Inferior parietal cortex (tissue), 1 donor: ENCODE measurements around the gene MLNR.

Source experiments
- DNase-seq: peaks from one replicate; pipeline ENCODE4 v3.0.0-alpha.2; 2016; ENCODE audit errors: extremely low spot score

The MLNR gene

GRCh38 chr13:49225223-49226042 lies 5.3 kb downstream of the MLNR start:
- no peak for DNase-seq

DNA sequence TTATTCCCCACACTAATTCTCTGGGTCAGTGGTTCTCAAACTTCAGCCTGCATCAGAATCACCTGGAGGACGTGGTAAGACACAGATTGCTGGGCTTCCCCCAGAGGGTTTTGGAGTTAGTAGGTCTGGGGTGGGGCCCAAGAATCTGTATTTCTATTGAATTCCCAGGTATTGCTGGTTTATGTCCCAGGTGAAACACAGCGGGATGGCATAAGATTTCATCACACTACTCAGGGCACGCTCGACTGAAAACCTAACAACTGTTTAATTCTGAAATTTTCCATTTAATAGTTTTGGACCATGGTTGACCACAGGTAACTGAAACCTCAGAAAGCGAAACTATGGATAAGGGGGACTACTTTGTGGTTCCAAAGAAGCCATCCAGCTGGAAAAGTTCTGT lies 6.5 kb downstream of the MLNR start:
- DNase-seq, result no peak

GRCh38 chr13:49234741-49235140 lies 14.6 kb downstream of the MLNR start:
- DNase-seq, result no peak

- no peak for DNase-seq
Measured at GRCh38 chr13:49235856-49236431, 15.8 kb downstream of the MLNR start.

GRCh38 chr13:49238621-49239020 lies 18.5 kb downstream of the MLNR start:
- no peak for DNase-seq

DNA sequence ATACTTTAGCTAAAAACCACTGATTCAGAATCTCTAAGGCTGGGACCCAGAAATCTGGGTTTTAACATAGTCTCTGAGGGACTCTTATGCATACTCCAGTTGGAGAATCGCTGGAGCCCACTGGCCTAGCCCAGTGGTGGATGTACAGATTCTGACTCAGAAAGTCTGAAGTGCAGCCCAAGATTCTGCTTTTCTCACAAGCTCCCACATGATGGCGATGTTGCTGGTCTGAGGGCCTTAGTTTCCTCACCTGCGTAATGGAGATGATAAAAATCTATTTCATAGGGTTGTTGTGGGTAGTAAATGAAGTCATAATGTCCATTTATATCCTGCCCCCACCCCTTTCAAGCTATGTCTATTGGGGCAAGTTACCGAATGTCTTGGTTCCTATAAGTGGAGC lies 19.9 kb downstream of the MLNR start:
- DNase-seq, result no peak

GRCh38 chr13:49241296-49241695 lies 21.2 kb downstream of the MLNR start:
- DNase-seq, result no peak

DNA sequence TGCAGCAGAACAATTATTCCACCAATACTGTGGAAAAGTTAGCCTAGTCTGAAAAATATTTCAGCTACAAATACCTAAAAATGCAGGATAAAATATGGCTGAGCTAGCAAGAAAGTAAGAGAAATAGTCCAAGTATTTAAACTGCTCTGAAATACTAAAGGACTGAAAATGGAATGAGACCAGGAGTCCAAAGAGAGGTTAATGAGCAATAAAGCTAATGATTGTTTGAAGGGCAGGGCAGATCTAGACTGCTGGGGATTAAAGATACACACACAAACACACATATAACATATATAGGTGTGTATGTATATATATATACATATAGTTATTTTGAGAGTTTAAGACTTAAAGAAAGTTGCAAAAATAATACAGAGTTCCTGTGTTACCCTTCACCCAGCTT lies 25.0 kb downstream of the MLNR start:
- no peak for DNase-seq

- DNase-seq, result peak; percentile 8
Measured at GRCh38 chr13:49246850-49247642, 26.9 kb downstream of the MLNR start.

DNA sequence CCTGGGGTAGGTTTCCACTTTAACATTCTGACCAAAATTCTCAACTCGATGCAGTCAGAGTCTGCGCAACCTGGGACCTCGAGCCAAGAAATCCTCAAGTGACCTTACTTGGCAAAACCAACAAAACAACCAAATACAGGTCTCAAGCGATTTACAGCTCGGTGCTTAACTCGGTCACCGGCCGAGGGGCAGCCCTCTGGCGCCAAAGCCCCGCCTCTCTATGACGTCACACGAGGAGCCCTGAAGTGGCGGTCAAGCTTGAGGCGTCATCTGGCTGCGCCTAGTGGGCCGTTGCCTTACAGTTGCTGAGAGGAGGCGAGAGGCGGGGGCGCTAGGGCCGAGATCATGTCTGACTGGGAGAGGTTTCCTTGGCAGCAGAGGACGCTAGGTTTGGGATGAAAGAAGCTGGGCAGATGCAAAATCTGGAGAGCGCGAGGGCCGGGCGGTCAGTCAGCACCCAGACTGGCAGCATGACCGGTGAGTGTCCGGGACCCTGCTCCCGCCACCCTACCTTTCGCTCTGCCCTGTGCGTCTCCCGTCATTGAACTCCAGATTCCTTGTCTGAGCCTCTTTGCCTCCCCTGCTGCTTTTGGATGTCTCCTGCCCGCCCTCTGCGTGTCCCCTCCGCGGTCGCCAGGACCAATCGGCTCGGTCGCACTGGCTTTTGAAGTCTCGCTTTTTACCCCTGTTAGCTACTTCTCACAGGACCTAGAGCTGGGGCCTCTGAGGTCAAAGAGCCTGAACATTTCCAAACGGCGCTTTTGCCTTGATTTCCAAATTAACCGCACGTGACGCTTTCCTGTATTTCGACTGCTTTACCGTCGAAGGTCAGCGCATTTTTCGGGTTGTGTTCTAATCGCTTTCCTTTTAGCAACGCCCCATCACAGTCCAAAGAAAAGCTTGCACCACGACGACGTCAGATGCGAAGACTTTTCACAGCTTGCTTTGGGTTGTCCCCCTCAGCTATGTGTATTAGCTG lies 27.8 kb downstream of the MLNR start, which contains the start of gene CDADC1:
CDADC1 (plus strand) TSS at position 283 of the 979 bp plus-strand sequence; CDS start at position 396, 113 bp downstream.
- peak; percentile 96 for DNase-seq

- DNase-seq, result no peak
Measured at GRCh38 chr13:49248622-49249002, 28.5 kb downstream of the MLNR start.

- no peak for DNase-seq
Measured at GRCh38 chr13:49251326-49251725, 31.2 kb downstream of the MLNR start.

- no peak for DNase-seq
Measured at GRCh38 chr13:49253310-49253709, 33.2 kb downstream of the MLNR start.

DNA sequence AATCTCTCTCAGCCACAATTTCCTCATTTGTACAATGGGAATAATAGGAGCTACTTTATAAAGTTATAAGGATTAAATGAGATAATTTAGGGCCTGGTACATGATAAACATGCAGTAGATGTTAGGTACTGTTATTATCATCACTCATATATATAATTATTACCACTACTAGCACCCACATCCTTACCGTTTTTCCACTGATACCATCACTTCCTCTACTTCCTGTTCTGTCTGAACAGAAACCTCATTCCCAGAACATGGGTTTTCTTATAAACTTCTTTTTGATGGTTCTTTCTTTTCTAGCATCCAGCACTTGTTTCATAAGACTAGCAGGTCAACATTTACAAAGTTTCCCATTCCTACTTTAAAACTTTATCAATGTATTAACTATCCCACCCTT lies 33.9 kb downstream of the MLNR start:
- no peak for DNase-seq

GRCh38 chr13:49256841-49257240 lies 36.7 kb downstream of the MLNR start:
- no peak for DNase-seq

DNA sequence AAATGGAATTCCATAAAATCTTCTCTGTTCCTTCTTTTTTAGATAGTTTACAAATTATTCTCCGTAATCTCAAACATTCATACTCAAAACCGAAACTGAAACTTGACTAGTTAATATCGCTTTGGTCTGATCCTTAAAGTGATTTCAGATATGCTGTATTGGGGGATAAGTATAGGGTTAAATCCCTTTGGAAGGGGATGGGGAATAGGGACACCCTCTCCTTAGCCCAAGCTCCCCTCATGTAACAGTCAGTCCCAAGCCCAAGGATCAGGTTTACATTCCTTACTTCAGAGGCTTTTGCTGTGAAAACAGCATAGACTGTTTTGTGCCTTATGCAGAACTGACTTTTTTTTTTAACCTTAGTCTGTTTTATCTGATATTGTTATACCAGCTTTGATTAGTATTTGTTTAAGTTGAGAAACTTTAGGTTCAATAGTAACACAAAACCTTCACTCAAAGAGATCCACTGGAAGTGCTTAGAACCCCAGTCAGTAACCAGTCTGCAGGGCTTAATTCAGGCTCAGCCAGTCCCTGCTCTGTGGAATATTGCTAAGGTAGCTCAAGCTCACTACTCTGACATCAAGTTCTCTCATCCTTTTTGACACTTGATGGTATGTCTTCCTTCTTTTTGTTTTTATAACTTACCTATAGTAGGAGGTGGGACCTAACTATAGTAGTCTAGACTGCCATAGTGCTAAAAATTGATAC lies 38.1 kb downstream of the MLNR start:
- DNase-seq, result no peak

GRCh38 chr13:49259586-49259985 lies 39.4 kb downstream of the MLNR start:
- no peak for DNase-seq

GRCh38 chr13:49262634-49263033 lies 42.5 kb downstream of the MLNR start:
- DNase-seq, result no peak

DNA sequence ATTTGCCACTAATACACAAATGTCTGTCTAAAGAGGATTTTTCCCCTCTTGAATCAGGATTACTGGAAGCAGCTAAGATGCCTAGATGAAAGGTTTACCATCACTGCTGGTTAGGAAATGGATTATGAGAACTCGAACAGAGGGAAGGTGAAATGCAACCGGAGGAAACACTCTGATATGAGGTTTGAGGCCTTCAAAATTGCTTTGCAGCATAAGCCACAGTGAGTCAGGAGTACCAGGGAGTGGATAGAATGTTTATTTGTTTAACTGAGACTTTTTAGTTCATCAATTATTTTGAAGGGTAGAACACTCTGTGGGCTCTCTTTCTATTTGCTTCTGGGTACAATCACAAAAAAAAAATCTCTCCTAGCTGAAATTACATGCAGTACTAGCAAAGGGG lies 45.7 kb downstream of the MLNR start:
- no peak for DNase-seq

DNA sequence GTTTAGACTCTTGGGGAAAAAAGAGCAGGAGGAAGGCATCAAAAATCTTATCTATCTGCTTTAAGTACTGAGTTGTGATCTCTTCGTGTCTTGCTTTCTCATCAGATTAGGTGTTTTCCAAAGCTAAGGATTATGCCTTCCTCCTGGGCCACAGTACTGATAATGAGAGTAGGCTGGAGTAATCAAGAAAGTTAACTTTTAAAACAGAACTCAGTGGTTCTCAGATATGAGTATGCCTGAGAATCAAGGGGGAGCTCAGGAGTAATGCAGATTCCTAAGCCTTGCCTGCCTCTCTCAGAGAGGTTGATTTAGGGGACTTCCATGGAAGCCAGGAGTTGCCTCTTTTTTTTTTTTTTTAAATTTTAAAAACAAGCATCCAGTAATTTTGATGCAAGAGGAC lies 51.1 kb downstream of the MLNR start:
- DNase-seq, result no peak
